ENCODE results near the gene BGLAP. TPM values are rescaled to one million over a fixed set of nuclear protein-coding genes. Genes with fewer than 3 reads are reported as not detected.

Gene BGLAP
- total RNA-seq, 1 donor from 2014 or later, result not detected

- no peak for DNase-seq (ENCODE audit: extremely low read depth, low read depth, low spot score)
Measured at GRCh38 chr1:156286061-156286460, 44.1 kb downstream of the BGLAP start.

- DNase-seq (ENCODE audit: extremely low read depth, low read depth, low spot score), result no peak
Measured at GRCh38 chr1:156289857-156290256, 47.9 kb downstream of the BGLAP start.

GRCh38 chr1:156291226-156292061 is 49.5 kb downstream of the BGLAP start:
- no peak for DNase-seq (ENCODE audit: extremely low read depth, low read depth, low spot score)

Other genes with a start within 250 kb of the BGLAP start
- gene SSR2, start 221.2 kb upstream of the BGLAP start, total RNA-seq, result 464 and 497 TPM in 2 replicates
- gene UBQLN4, start 188.4 kb upstream of the BGLAP start, total RNA-seq, result 31.0 and 34.0 TPM in 2 replicates
- 96.2 and 113 TPM in 2 replicates for gene LAMTOR2, start 187.4 kb upstream of the BGLAP start, total RNA-seq
- gene RAB25, start 181.0 kb upstream of the BGLAP start, total RNA-seq, result not detected in 2 replicates
- 10.5 and 11.6 TPM in 2 replicates for gene MEX3A, start 159.7 kb upstream of the BGLAP start, total RNA-seq
- gene LMNA, start 127.5 kb upstream of the BGLAP start, total RNA-seq, result 588 and 767 TPM in 2 replicates
- gene SEMA4A, start 88.6 kb upstream of the BGLAP start, total RNA-seq, result 0.93 and 1.3 TPM in 2 replicates
- 15.3 and 16.8 TPM in 2 replicates for gene SLC25A44, start 48.1 kb upstream of the BGLAP start, total RNA-seq
- 45.1 and 59.0 TPM in 2 replicates for gene PMF1, start 29.2 kb upstream of the BGLAP start, total RNA-seq
- 0.15 and 1.5 TPM in 2 replicates for gene PAQR6, start 5.9 kb downstream of the BGLAP start, total RNA-seq
- 42.3 and 63.9 TPM in 2 replicates for gene SMG5, start 40.6 kb downstream of the BGLAP start, total RNA-seq
- gene TMEM79, start 42.1 kb downstream of the BGLAP start, total RNA-seq, result 1.9 TPM in 2 replicates
- gene GLMP, start 53.5 kb downstream of the BGLAP start, total RNA-seq, result 106 and 141 TPM in 2 replicates
- gene VHLL, start 57.1 kb downstream of the BGLAP start, total RNA-seq, result not detected in 2 replicates
- 298 and 380 TPM in 2 replicates for gene CCT3, start 96.1 kb downstream of the BGLAP start, total RNA-seq
- not detected in 2 replicates for gene TSACC, start 96.3 kb downstream of the BGLAP start, total RNA-seq
- not detected in 2 replicates for gene RHBG, start 127.0 kb downstream of the BGLAP start, total RNA-seq

All from glomerular endothelial cell (primary cell).